NB4 (cell line): Measurements from ENCODE around the gene MLN.

Source experiments
- DNase-seq: peaks from one replicate; pipeline ENCODE4 v3.0.0; 2010; ENCODE audit warnings: low read depth
- H3K4me3 ChIP-seq: one replicate; pipeline ENCODE4 v1.5.1; 2011; ENCODE audit warnings: mild to moderate bottlenecking, low read depth, low read length, moderate library complexity
- MYC ChIP-seq: IDR thresholded peaks from 2 replicates; pipeline ENCODE4 v1.6.1; 2011; ENCODE audit warnings: low read depth, low read length
- POLR2A ChIP-seq: IDR thresholded peaks from 2 replicates; pipeline ENCODE4 v1.6.1; 2011; ENCODE audit warnings: mild to moderate bottlenecking; ENCODE audit not compliant: insufficient read length; ENCODE audit errors: extremely low read depth
- TF ChIP-seq, protein P1 (sequence below): IDR thresholded peaks from one replicate; pipeline ENCODE4 v1.5.1; 2012; ENCODE audit warnings: low read depth, low read length
- TF ChIP-seq, protein P2 (sequence below): IDR thresholded peaks from 2 replicates; pipeline ENCODE4 v1.6.1; 2011; ENCODE audit warnings: low read depth, low read length

MLN gene

DNA sequence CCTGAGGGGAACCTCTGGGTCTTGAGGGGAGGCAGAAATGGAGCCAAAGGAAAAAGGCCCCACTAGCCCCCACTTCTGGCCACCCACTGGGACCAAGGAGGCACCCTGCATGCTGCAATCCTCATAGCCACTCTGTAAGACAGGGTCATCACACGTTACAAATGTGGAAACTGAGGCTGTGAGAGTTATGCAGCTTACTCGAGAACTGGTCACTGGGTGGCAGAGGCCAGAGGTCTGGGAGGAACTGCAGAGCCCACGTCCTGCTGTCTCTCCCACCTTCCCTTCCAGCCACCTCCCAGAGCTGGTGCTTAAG lies 33.0 kb downstream of the MLN start:
- no peak for DNase-seq
- no peak overlapping the region for H3K4me3 ChIP-seq
- TF ChIP-seq, protein P1, sequence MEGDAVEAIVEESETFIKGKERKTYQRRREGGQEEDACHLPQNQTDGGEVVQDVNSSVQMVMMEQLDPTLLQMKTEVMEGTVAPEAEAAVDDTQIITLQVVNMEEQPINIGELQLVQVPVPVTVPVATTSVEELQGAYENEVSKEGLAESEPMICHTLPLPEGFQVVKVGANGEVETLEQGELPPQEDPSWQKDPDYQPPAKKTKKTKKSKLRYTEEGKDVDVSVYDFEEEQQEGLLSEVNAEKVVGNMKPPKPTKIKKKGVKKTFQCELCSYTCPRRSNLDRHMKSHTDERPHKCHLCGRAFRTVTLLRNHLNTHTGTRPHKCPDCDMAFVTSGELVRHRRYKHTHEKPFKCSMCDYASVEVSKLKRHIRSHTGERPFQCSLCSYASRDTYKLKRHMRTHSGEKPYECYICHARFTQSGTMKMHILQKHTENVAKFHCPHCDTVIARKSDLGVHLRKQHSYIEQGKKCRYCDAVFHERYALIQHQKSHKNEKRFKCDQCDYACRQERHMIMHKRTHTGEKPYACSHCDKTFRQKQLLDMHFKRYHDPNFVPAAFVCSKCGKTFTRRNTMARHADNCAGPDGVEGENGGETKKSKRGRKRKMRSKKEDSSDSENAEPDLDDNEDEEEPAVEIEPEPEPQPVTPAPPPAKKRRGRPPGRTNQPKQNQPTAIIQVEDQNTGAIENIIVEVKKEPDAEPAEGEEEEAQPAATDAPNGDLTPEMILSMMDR, result no peak
- TF ChIP-seq POLR2A (no peak), MYC (no peak)
- TF ChIP-seq, protein P2, sequence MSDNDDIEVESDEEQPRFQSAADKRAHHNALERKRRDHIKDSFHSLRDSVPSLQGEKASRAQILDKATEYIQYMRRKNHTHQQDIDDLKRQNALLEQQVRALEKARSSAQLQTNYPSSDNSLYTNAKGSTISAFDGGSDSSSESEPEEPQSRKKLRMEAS, result no peak

DNA sequence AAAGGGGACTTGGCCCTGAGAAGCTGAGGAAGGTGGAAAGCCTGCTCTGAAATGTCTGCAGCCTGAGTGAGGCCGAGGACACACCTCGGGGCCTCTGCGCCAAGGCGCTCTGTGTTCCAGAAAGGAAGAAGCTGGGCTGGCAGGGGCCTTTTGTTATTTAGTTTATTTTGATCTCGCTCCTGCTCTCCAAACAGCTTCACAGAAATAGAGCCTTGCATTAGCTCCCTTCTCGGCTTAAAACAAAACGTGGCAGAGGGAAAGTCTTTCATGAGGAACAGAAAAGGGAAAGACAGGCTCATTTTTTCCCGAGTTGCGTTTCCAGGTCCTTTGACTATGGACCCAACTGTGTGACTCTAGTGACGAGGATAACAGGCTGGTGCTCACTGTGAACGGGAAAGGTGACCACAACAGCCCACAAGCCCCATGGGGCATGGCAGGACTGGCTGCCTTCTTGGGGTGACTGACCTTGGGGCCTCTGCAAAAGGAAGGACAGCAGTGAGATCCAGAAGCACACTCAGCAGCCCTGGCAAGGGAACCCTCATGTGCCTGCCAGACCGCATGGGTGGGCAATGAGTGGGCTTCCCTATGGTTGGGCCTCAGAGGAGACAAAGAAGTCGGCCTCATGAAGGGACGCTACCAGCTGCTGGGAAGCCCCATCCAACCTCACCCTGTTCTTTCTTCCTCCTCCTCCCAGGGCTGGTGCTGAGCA lies 33.5 kb downstream of the MLN start:
- DNase-seq, result no peak
- TF ChIP-seq, protein P1, result no peak
- no peak for TF ChIP-seq POLR2A
- H3K4me3 ChIP-seq, result no peak overlapping the region

DNA sequence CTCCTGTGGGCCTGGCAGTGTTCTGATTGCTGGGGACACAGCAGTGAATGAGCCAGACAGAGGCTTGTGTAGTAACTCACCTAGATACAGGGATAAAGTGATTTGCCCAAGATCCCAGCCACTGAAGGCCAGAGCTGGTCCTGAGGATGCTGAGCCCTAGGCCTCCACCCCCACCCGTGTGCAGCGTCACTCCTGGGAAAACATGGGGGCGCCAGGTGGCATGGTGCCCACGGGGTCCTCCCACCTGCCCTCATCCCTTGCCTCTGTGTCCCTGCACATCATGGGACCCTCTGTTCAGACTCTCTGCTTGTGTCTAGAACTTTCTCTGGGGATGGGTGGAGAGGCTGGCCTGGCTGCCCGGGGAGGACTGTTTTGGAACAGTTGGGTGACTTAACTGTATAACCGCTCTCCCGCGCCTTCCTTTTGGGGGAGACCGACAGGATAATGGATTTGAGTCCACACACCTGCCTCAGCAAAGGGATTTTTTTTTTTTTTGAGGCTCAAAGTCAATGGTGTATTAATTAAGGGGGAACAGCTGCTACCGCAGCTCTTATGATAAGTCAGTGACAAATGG lies 34.5 kb downstream of the MLN start:
- TF ChIP-seq POLR2A (no peak), MYC (no peak)
- TF ChIP-seq, protein P1, result no peak
- TF ChIP-seq, protein P2, result no peak
- H3K4me3 ChIP-seq, result no peak overlapping the region
- no peak for DNase-seq

DNA sequence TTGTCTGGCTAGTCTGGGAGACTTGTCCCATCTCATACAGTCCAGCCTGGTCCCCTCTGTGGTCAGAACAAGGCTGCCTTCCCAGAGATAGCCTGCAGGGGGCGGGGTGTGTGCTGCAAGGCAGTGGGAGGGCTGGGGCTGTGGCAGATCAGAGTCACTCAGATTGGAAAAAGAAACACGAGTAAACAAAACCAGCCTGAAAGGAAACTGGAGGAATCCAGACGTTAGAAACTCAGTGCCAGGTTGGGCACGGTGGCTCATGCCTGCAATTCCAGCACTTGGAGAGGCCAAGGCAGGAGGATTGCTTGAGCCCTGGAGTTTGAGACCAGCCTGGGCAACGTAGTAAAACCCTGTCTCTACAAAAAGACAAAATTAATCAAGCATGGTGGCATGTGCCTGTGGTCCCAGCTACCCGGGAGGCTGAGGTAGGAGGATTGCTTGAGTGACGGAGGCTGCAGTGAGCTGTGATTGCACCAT lies 35.1 kb downstream of the MLN start:
- no peak overlapping the region for H3K4me3 ChIP-seq
- TF ChIP-seq, protein P2, result 0 out of 2 replicates have a peak, but pooled peaks have one; percentile 10
- TF ChIP-seq, protein P1, result peak; percentile 93
- TF ChIP-seq MYC (no peak), POLR2A (no peak)
- DNase-seq, result peak; percentile 77

DNA sequence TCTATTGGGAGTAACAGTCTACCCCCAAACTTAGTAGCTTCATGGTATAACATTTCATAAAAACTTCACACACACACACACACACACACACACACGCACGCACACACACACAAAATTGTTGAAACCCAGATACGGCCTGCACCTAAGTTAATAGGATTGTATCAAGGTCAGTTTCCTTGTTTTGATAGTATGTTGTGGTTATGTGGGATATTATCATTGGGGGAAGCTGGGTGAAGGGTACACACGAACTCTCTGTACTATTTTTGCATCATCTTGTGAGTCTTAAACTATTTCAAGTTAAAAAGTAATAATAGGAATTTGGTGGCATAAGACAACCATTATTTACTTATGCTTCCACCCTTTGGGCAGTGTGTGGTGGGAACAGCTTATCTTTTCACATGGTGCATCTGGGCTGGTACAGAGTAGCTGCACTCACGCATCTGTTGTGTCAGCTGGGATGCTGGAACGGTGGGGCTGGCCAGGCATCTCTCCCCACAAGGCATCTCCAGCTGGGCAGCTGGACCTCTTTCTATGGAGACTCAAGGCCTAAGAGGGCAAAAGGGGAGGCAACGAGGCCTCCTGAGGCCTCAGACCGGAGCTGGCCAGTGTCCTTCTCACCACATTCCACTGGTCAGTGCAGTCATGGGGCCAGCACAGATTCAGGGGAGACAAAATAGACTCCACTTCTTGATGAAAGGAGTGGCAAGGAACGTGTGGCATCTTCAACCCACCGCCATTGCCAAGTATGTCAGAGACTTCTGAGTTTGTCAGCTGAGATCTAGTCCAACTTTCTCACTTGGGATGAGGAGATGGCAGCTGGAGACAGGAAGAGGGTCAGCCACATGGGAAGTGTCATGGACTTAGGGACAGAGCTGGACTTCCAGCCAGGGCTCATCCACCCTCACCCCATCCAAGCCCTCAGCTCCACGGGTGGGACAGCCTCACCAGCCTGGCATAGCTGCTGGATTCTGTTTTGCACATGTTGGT lies 36.6 kb downstream of the MLN start:
- TF ChIP-seq POLR2A, result no peak
- TF ChIP-seq, protein P2, result no peak
- TF ChIP-seq, protein P1, result no peak
- TF ChIP-seq MYC, result no peak
- H3K4me3 ChIP-seq, result no peak overlapping the region
- DNase-seq, result no peak
